GM23248 (cell line): ENCODE results near the gene TP53TG3E. TPM values are rescaled to one million over a fixed set of nuclear protein-coding genes. Genes with fewer than 3 reads are reported as not detected.
"Not testable (repeated sequence)": the region's sequence is repeated elsewhere in the genome, so short reads cannot be mapped to it uniquely, and the experiment has no call there.

ENCODE experiments used
- DNase-seq: peaks from one replicate; pipeline ENCODE4 v3.0.0-alpha.2; 2015
- H2AFZ ChIP-seq: fragments of 200-600 bp; sonication (generic); 2 replicates; pipeline ENCODE4 v1.6.1; 2016; ENCODE audit warnings: antibody characterized with exemption
- H3F3A ChIP-seq: fragments of 200-600 bp; sonication (generic); 2 replicates; pipeline ENCODE4 v1.6.1; 2016; ENCODE audit warnings: mild to moderate bottlenecking, antibody characterized with exemption, mixed run types; ENCODE audit not compliant: insufficient read depth
- H3K27ac ChIP-seq: fragments of 200-600 bp; sonication (generic); 2 replicates; pipeline ENCODE4 v1.5.1; 2016; ENCODE audit warnings: mild to moderate bottlenecking
- H3K27me3 ChIP-seq: fragments of 200-600 bp; sonication (generic); replicated peaks from 2 replicates; pipeline ENCODE4 v1.6.1; 2016; ENCODE audit warnings: mild to moderate bottlenecking; ENCODE audit not compliant: insufficient read depth
- H3K36me3 ChIP-seq: fragments of 200-600 bp; sonication (generic); 2 replicates; pipeline ENCODE4 v1.6.1; 2016; ENCODE audit warnings: low read depth, mild to moderate bottlenecking
- H3K4me1 ChIP-seq: fragments of 200-600 bp; sonication (generic); 2 replicates; pipeline ENCODE4 v1.6.1; 2016; ENCODE audit warnings: mild to moderate bottlenecking; ENCODE audit not compliant: insufficient read depth
- H3K4me2 ChIP-seq: fragments of 200-600 bp; sonication (generic); one replicate; pipeline ENCODE4 v1.6.1; 2016; ENCODE audit warnings: mild to moderate bottlenecking; ENCODE audit not compliant: unreplicated experiment
- H3K4me3 ChIP-seq: fragments of 200-600 bp; sonication (generic); 2 replicates; pipeline ENCODE4 v1.5.1; 2016; ENCODE audit warnings: mild to moderate bottlenecking
- H3K79me2 ChIP-seq: fragments of 200-600 bp; sonication (generic); 2 replicates; pipeline ENCODE4 v1.6.1; 2016; ENCODE audit warnings: mild to moderate bottlenecking; ENCODE audit not compliant: insufficient read depth
- H3K9ac ChIP-seq: fragments of 200-600 bp; sonication (generic); 2 replicates; pipeline ENCODE4 v1.6.1; 2016; ENCODE audit warnings: mild to moderate bottlenecking
- H3K9me2 ChIP-seq: fragments of 200-600 bp; sonication (generic); 2 replicates; pipeline ENCODE4 v1.6.1; 2016; ENCODE audit warnings: mixed run types, mild to moderate bottlenecking, moderate library complexity; ENCODE audit not compliant: insufficient read depth
- H3K9me3 ChIP-seq: fragments of 200-600 bp; sonication (generic); one replicate; pipeline ENCODE4 v1.6.1; 2017; ENCODE audit warnings: low read depth
- H4K20me1 ChIP-seq: fragments of 200-600 bp; sonication (generic); 2 replicates; pipeline ENCODE4 v1.6.0; 2016; ENCODE audit not compliant: insufficient read depth
- WGBS, 2 experiments: methylation state at CpG; one replicate each; pipeline ENCODE4 v1.1.6; 2015 to 2017; ENCODE audit warnings: low lambda C conversion rate in 2 of 2, low coverage in 1 of 2; ENCODE audit errors: missing lambda C conversion rate in 2 of 2; 5-methylcytosine and 5-hydroxymethylcytosine counted together
- in situ Hi-C: fragments of 300-500 bp; cut with MboI; formaldehyde crosslinking; loops from 2 replicates; pipeline ENCODE4 v1.15.0; 2020
- polyA plus RNA-seq: library from polyadenylated mRNA; unstranded; fragments of >200 nt; fragmentation: Nextera tagmentation; extraction: Ambion mirVana; gene quantifications from 2 replicates; pipeline ENCODE4 v1.2.1, GENCODE V29; 2016
- total RNA-seq: library from RNA; depleted of rRNA; stranded (reverse); fragments of >200 nt; shearing (Covaris generic); gene quantifications from 2 replicates; pipeline ENCODE4 v1.2.3, GENCODE V29; 2014; rRNA removed

Gene TP53TG3E, protein sequence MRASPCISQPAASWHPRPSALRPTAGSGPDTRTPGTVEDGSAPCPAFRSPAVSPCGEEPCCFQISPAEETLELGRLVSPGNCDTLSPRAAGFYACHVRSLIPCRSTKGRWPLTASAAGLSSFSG
- total RNA-seq: not detected in 2 replicates
- not detected in 2 replicates for polyA plus RNA-seq

GRCh38 chr16:33304006-33304405 is at the start of gene TP53TG3E:
TP53TG3E (plus strand) TSS chr16:33304306; CDS start chr16:33304374, 68 bp downstream.
- H3F3A ChIP-seq, H3K36me3 ChIP-seq, H3K4me1 ChIP-seq, H3K27ac ChIP-seq, H3K9me2 ChIP-seq, H3K9me3 ChIP-seq, DNase-seq, H3K4me3 ChIP-seq, H3K9ac ChIP-seq, H2AFZ ChIP-seq, H3K4me2 ChIP-seq, in situ Hi-C loops, H4K20me1 ChIP-seq, H3K79me2 ChIP-seq, H3K27me3 ChIP-seq: not testable (repeated sequence)
- no CpG with 5 or more reads among the region's 25 CpGs for WGBS, 2 experiments

GRCh38 chr16:33336226-33337012 is 32.3 kb downstream of the TP53TG3E start:
- H3K4me3 ChIP-seq, H3F3A ChIP-seq, H3K79me2 ChIP-seq, in situ Hi-C loops, H3K9ac ChIP-seq, H3K4me2 ChIP-seq, H3K36me3 ChIP-seq, H2AFZ ChIP-seq, H3K9me3 ChIP-seq, H3K4me1 ChIP-seq, H3K9me2 ChIP-seq, H3K27me3 ChIP-seq, H3K27ac ChIP-seq, DNase-seq, H4K20me1 ChIP-seq: not testable (repeated sequence)
- 32 to 42% methylated on average over 4 of the region's 4 CpGs for WGBS, 2 experiments

- WGBS, 2 experiments: 36 to 45% methylated on average over 5 of the region's 5 CpGs
- H3K9me2 ChIP-seq, H3K27me3 ChIP-seq, H4K20me1 ChIP-seq, H3K4me1 ChIP-seq, in situ Hi-C loops, H3K27ac ChIP-seq, H3K9ac ChIP-seq, H2AFZ ChIP-seq, H3K4me2 ChIP-seq, H3K79me2 ChIP-seq, DNase-seq, H3K9me3 ChIP-seq, H3K4me3 ChIP-seq, H3F3A ChIP-seq, H3K36me3 ChIP-seq: not testable (repeated sequence)
Observed at GRCh38 chr16:33337627-33338542, 33.8 kb downstream of the TP53TG3E start.

GRCh38 chr16:33338543-33338951 is 34.4 kb downstream of the TP53TG3E start:
- in situ Hi-C loops, H3K4me2 ChIP-seq, H3K9me3 ChIP-seq, H3K4me1 ChIP-seq, H3K9me2 ChIP-seq, DNase-seq, H2AFZ ChIP-seq, H3F3A ChIP-seq, H3K9ac ChIP-seq, H3K36me3 ChIP-seq, H3K4me3 ChIP-seq, H3K27me3 ChIP-seq, H4K20me1 ChIP-seq, H3K79me2 ChIP-seq, H3K27ac ChIP-seq: not testable (repeated sequence)
- 20 to 35% methylated on average over 2 of the region's 2 CpGs for WGBS, 2 experiments

- H3K27ac ChIP-seq, H3K4me3 ChIP-seq, H3K79me2 ChIP-seq, H3K4me2 ChIP-seq, H3K9me2 ChIP-seq, DNase-seq, H2AFZ ChIP-seq, H3K36me3 ChIP-seq, H4K20me1 ChIP-seq, H3K9me3 ChIP-seq, H3K9ac ChIP-seq, H3K27me3 ChIP-seq, H3K4me1 ChIP-seq, H3F3A ChIP-seq, in situ Hi-C loops: not testable (repeated sequence)
- WGBS, 2 experiments: 50 to 61% methylated on average over 3 of the region's 4 CpGs
Observed at GRCh38 chr16:33339093-33340061, 35.3 kb downstream of the TP53TG3E start.
